Stimulated activated CD4-positive, alpha-beta T cell treated with anti-CD3 and anti-CD28 coated beads, Interleukin-12 subunit alpha, Interleukin-12 subunit beta, amount 100 ng/mL, for 48 hours (primary cell): ENCODE data around the gene TGIF2LY.
"Not testable (repeated sequence)": the region's sequence is repeated elsewhere in the genome, so short reads cannot be mapped to it uniquely, and the experiment has no call there.

Source experiments
- DNase-seq, 3 donors: peaks; one replicate each; pipeline ENCODE4 v3.0.0-alpha.2; 2020; ENCODE audit warnings: low read depth in 2 of 3, low spot score in 1 of 3

TGIF2LY gene

GRCh38 chrY:3578767-3579166 is at the start of gene TGIF2LY:
Gene TGIF2LY (plus strand): TSS chrY:3579067. CDS start chrY:3579245, 178 bp downstream.
- not testable (repeated sequence) for DNase-seq
